Fibroblast of pulmonary artery (primary cell): Measurements from ENCODE around the gene TAF1C.

Source experiments
- DNase-seq: peaks from one replicate; pipeline ENCODE4 v3.0.0-alpha.2; 2010; ENCODE audit warnings: low read depth
- H3K4me3 ChIP-seq: replicated peaks from 2 replicates; pipeline ENCODE4 v1.5.1; 2011; ENCODE audit warnings: low read depth, mild to moderate bottlenecking, control low read depth, low read length, moderate library complexity
- CTCF ChIP-seq: IDR thresholded peaks from 2 replicates; pipeline ENCODE4 v1.5.1; 2011; ENCODE audit warnings: mild to moderate bottlenecking, control low read depth, low read length, inconsistent platforms; ENCODE audit errors: missing control alignments

Gene TAF1C

GRCh38 chr16:84184775-84185174 lies 2.1 kb downstream of the TAF1C start:
- no peak for TF ChIP-seq CTCF
- H3K4me3 ChIP-seq, result no peak overlapping the region
- DNase-seq, result no peak

GRCh38 chr16:84183911-84184591 lies 2.8 kb downstream of the TAF1C start:
- H3K4me3 ChIP-seq, result no peak overlapping the region
- no peak for DNase-seq
- TF ChIP-seq CTCF, result peak; percentile 28

- TF ChIP-seq CTCF, result no peak
- no peak for DNase-seq
- no peak overlapping the region for H3K4me3 ChIP-seq
These were observed 3.3 kb downstream of the TAF1C start for GRCh38 chr16:84183572-84183875.

GRCh38 chr16:84182680-84183571 lies 3.9 kb downstream of the TAF1C start:
- TF ChIP-seq CTCF, result no peak
- no peak for DNase-seq
- no peak overlapping the region for H3K4me3 ChIP-seq

- DNase-seq, result no peak
- TF ChIP-seq CTCF, result no peak
- H3K4me3 ChIP-seq, result no peak overlapping the region
These were observed 4.8 kb downstream of the TAF1C start for GRCh38 chr16:84182104-84182503.

- H3K4me3 ChIP-seq, result no peak overlapping the region
- DNase-seq, result no peak
- no peak for TF ChIP-seq CTCF
These were observed 5.5 kb downstream of the TAF1C start for GRCh38 chr16:84181144-84181915.
